DND-41 (cell line): ENCODE data around the gene GRK3.

Experiments
- ATAC-seq: fragments of 200-7000 bp; cut with Tn5 transposase; 3 replicates; pipeline ENCODE4 v1.9.1; 2021; ENCODE audit warnings: low read depth; ENCODE audit not compliant: insufficient read depth
- DNase-seq: peaks from one replicate; pipeline ENCODE4 v3.0.0-alpha.2; 2020
- H2AFZ ChIP-seq: 2 replicates; pipeline ENCODE4 v1.6.0; 2012; ENCODE audit warnings: low read depth, low read length
- H3K27ac ChIP-seq: 2 replicates; pipeline ENCODE4 v1.5.1; 2012; ENCODE audit warnings: low read length, inconsistent platforms
- H3K27me3 ChIP-seq: fragments of 200-600 bp; sonication (generic); 2 replicates; pipeline ENCODE4 v1.6.0; 2012; ENCODE audit warnings: low read length, mild to moderate bottlenecking, inconsistent platforms; ENCODE audit not compliant: insufficient read depth, poor library complexity
- H3K36me3 ChIP-seq: 2 replicates; pipeline ENCODE4 v1.5.1; 2012; ENCODE audit warnings: low read length, inconsistent platforms; ENCODE audit not compliant: insufficient read depth
- H3K4me1 ChIP-seq: 2 replicates; pipeline ENCODE4 v1.5.1; 2012; ENCODE audit warnings: mild to moderate bottlenecking, low read length; ENCODE audit not compliant: insufficient read depth
- H3K4me2 ChIP-seq: 2 replicates; pipeline ENCODE4 v1.6.0; 2012; ENCODE audit warnings: mild to moderate bottlenecking, moderate library complexity, low read length, inconsistent platforms; ENCODE audit not compliant: insufficient read depth
- H3K4me3 ChIP-seq, 2 experiments: fragments of 200-600 bp in 1 of 2; shearing (Covaris generic) in 1 of 2; 2 replicates each; pipeline ENCODE4 v1.5.1; 2012 to 2016; ENCODE audit warnings: inconsistent platforms in 2 of 2, low read length in 2 of 2, mild to moderate bottlenecking in 2 of 2, low read depth in 1 of 2, moderate library complexity in 1 of 2
- H3K79me2 ChIP-seq: 2 replicates; pipeline ENCODE4 v1.6.0; 2012; ENCODE audit warnings: low read length, inconsistent platforms; ENCODE audit not compliant: insufficient read depth
- H3K9ac ChIP-seq: 2 replicates; pipeline ENCODE4 v1.6.0; 2012; ENCODE audit warnings: low read depth, mild to moderate bottlenecking, inconsistent platforms, low read length, moderate library complexity
- H3K9me3 ChIP-seq: 2 replicates; pipeline ENCODE4 v1.5.1; 2012; ENCODE audit warnings: low read length, moderate library complexity, mild to moderate bottlenecking, inconsistent platforms; ENCODE audit not compliant: insufficient read depth, severe bottlenecking
- H4K20me1 ChIP-seq: 2 replicates; pipeline ENCODE4 v1.6.0; 2012; ENCODE audit warnings: low read length; ENCODE audit not compliant: insufficient read depth
- EZH2 ChIP-seq: IDR thresholded peaks from 3 replicates; pipeline ENCODE4 v1.6.1; 2012; ENCODE audit warnings: borderline replicate concordance, low read depth, mild to moderate bottlenecking, moderate library complexity, low read length, inconsistent platforms; ENCODE audit not compliant: severe bottlenecking
- TF ChIP-seq, protein P1 (sequence below): IDR thresholded peaks from 2 replicates; pipeline ENCODE4 v1.5.1; 2012; ENCODE audit warnings: borderline replicate concordance, low read length, moderate library complexity, mild to moderate bottlenecking; ENCODE audit not compliant: poor library complexity, severe bottlenecking; ENCODE audit errors: extremely low read depth

GRK3 gene

DNA sequence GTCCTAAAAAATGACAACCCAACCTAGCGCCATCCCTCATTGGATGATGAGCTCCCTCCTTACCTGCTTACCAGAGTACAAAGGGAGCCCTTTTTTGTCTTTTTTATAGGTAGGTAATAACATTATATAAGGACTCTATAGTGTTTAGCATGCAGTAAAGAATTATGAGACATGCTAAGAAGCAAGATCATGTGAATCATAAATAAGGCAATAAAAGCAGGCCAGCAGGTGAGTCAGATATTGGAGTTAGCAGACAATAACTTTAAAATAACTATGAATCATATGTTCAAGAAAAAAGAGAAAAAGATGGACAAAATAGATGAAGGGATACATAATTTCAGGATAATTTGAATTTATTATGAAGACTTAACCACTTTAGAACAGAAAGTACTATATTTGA lies 81.5 kb downstream of the GRK3 start:
- Histone ChIP-seq H3K9ac (no peak overlapping the region), H3K79me2 (no peaks in the 10 kb centered on the region), H3K4me2 (no peak overlapping the region), H4K20me1 (no peaks in the 10 kb centered on the region), H3K27ac (no peak overlapping the region), H3K4me3 (no peak overlapping the region), H3K9me3 (no peaks in the 10 kb centered on the region), H3K27me3 (no peaks in the 10 kb centered on the region), H3K4me1 (no peaks in the 10 kb centered on the region), H2AFZ (no peak overlapping the region), H3K36me3 (no peaks in the 10 kb centered on the region)
- no peak for DNase-seq
- TF ChIP-seq, protein P1, sequence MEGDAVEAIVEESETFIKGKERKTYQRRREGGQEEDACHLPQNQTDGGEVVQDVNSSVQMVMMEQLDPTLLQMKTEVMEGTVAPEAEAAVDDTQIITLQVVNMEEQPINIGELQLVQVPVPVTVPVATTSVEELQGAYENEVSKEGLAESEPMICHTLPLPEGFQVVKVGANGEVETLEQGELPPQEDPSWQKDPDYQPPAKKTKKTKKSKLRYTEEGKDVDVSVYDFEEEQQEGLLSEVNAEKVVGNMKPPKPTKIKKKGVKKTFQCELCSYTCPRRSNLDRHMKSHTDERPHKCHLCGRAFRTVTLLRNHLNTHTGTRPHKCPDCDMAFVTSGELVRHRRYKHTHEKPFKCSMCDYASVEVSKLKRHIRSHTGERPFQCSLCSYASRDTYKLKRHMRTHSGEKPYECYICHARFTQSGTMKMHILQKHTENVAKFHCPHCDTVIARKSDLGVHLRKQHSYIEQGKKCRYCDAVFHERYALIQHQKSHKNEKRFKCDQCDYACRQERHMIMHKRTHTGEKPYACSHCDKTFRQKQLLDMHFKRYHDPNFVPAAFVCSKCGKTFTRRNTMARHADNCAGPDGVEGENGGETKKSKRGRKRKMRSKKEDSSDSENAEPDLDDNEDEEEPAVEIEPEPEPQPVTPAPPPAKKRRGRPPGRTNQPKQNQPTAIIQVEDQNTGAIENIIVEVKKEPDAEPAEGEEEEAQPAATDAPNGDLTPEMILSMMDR, result no peak
- TF ChIP-seq EZH2, result no peak
- ATAC-seq, result no peak

DNA sequence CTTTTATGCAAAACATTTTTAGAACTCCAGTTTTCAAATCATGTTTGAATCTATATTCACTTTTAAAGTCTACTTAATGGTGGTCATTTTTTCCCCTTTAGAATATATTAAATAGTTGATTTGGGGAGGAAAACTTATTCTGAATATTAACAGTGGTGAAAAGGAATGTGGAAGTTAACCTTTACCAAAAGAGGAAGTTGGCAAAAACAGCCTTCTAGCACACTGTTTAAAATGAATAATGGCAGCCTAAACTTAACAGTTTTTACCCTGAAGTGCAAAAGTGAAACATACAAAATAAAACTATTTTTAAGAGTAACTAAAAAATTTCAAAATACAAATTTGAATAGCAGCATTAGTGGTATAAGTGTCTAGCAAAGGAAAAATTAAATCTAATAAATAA lies 86.4 kb downstream of the GRK3 start:
- Histone ChIP-seq H3K4me2 (no peak overlapping the region), H3K27me3 (no peaks in the 10 kb centered on the region), H3K9me3 (no peaks in the 10 kb centered on the region), H3K79me2 (no peaks in the 10 kb centered on the region), H3K4me3 (no peak overlapping the region), H3K36me3 (no peaks in the 10 kb centered on the region), H4K20me1 (no peaks in the 10 kb centered on the region), H3K9ac (no peak overlapping the region), H3K4me1 (no peaks in the 10 kb centered on the region), H3K27ac (no peak overlapping the region), H2AFZ (no peak overlapping the region)
- ATAC-seq, result no peak
- TF ChIP-seq, protein P1, result no peak
- TF ChIP-seq EZH2, result no peak
- DNase-seq, result no peak

DNA sequence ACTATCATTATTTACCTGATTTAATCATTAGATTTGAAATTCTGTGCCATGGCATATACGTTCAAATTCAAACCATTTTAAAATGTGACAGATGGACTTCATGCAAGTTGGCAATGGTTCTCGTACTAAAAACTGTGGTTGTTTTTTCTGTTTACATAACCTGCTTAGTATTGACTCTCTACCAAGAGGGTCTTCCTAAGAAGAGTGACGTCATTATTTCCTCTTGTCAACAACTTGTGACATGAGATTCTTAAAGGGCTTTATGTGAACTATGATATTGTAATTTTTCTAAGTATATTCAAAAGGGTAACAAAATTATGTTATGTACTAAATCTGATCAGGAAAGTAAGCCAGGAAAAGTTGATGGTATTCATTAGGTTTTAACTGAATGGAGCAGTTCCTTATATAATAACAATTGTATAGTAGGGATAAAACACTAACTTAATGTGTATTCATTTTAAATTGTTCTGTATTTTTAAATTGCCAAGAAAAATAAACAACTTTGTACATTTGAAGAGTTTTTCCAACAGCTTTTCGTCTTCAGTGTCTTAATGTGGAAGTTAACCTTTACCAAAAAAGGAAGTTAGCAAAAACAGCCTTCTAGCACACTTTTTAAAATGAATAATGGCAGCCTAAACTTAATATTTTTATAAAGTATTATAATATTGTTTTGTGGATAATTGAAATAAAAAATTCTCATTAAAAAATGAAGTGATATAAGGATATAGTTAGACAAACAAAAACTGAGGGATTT lies 87.0 kb downstream of the GRK3 start:
- ATAC-seq (no peak), DNase-seq (no peak)
- Histone ChIP-seq H3K4me1 (no peaks in the 10 kb centered on the region), H3K27me3 (no peaks in the 10 kb centered on the region), H3K36me3 (no peaks in the 10 kb centered on the region), H3K27ac (no peak overlapping the region), H3K9ac (no peak overlapping the region), H3K79me2 (no peaks in the 10 kb centered on the region), H3K9me3 (no peaks in the 10 kb centered on the region), H4K20me1 (no peaks in the 10 kb centered on the region), H3K4me3 (no peak overlapping the region), H2AFZ (no peak overlapping the region), H3K4me2 (no peak overlapping the region)
- TF ChIP-seq EZH2, result no peak
- TF ChIP-seq, protein P1, result no peak

DNA sequence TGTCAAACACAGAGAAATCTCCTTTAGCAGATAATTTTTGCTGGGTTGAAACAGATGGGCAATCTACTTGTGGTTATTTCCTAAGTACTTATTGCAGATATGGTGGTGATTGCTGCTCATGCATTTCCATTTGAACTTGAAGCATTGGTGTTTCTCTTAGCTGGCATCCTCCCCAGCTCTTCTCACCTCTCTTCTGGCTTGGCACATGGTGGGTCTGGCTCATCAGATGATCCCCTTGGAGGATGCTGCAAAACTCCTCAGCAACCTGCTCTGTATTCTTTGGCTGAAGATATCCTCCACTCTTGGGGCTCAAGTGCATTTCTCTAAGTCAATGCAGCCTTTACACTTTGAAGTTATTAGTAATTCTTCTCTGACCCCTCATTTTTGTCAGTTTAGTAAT lies 90.2 kb downstream of the GRK3 start:
- ATAC-seq, result no peak
- Histone ChIP-seq H3K4me3 (no peak overlapping the region), H3K4me1 (no peaks in the 10 kb centered on the region)

More for the DNA sequence above, 90.2 kb downstream of the GRK3 start:
- no peak overlapping the region for H3K4me2 ChIP-seq
- no peak overlapping the region for H3K9ac ChIP-seq
- no peaks in the 10 kb centered on the region for H3K79me2 ChIP-seq
- H3K27me3 ChIP-seq, result no peaks in the 10 kb centered on the region
- H4K20me1 ChIP-seq, result no peaks in the 10 kb centered on the region
- H2AFZ ChIP-seq, result no peak overlapping the region
- H3K27ac ChIP-seq, result no peak overlapping the region
- no peak for DNase-seq
- TF ChIP-seq, protein P1, result no peak
- TF ChIP-seq EZH2, result no peak
- no peaks in the 10 kb centered on the region for H3K9me3 ChIP-seq
- no peaks in the 10 kb centered on the region for H3K36me3 ChIP-seq
